Activated T-cell treated with anti-CD3 and anti-CD28 coated beads, Interleukin-2, amount 50 U/mL, for 4 hours (primary cell): ENCODE results near the gene CHST6. TPM values are rescaled to one million over a fixed set of nuclear protein-coding genes. Genes with fewer than 3 reads are reported as not detected.

Experiments
- total RNA-seq, 3 donors: library from RNA; stranded (reverse); gene quantifications; one replicate each; pipeline ENCODE4 v1.2.1, GENCODE V29; 2021

Gene CHST6
- total RNA-seq, 3 donors from 2014 or later, result not detected

Other genes with a start within 250 kb of the CHST6 start
- gene BCAR1, start 243.8 kb downstream of the CHST6 start, total RNA-seq, result 1 to 10 TPM; 1.5 to 4.3 (median 2.9) TPM
- 10 to 100 TPM; 28.3 to 33.2 (median 28.6) TPM for gene CFDP1, start 61.9 kb downstream of the CHST6 start, total RNA-seq
- gene TMEM170A, start 30.8 kb downstream of the CHST6 start, total RNA-seq, result 10 to 100 TPM; 45.3 to 49.1 (median 45.9) TPM
- gene CHST5, start 40.7 kb upstream of the CHST6 start, total RNA-seq, result under 1 TPM; 0.10 to 0.71 (median 0.16) TPM
- 1 to 10 TPM; 3.9 to 6.1 (median 4.1) TPM for gene TMEM231, start 60.8 kb upstream of the CHST6 start, total RNA-seq
- 10 to 100 TPM; 51.2 to 56.0 (median 53.7) TPM for gene GABARAPL2, start 70.9 kb upstream of the CHST6 start, total RNA-seq
- 10 to 100 TPM; 39.1 to 47.1 (median 40.1) TPM for gene ADAT1, start 127.8 kb upstream of the CHST6 start, total RNA-seq
- gene KARS1, start 152.2 kb upstream of the CHST6 start, total RNA-seq, result 100 to 1,000 TPM; 345 to 390 (median 357) TPM
- 100 to 1,000 TPM; 120 to 133 (median 128) TPM for gene TERF2IP, start 152.3 kb upstream of the CHST6 start, total RNA-seq
- gene CPHXL2, start 181.6 kb upstream of the CHST6 start, total RNA-seq, result not detected
- not detected for gene DUXB, start 206.0 kb upstream of the CHST6 start, total RNA-seq
- not detected for gene CPHXL, start 231.0 kb upstream of the CHST6 start, total RNA-seq